Measurements from ENCODE around the gene TOM1L1. TPM values are rescaled to one million over a fixed set of nuclear protein-coding genes. Genes with fewer than 3 reads are reported as not detected.

TOM1L1 gene
- total RNA-seq, 1 donor from 2014 or later: 34.1 TPM

DNA sequence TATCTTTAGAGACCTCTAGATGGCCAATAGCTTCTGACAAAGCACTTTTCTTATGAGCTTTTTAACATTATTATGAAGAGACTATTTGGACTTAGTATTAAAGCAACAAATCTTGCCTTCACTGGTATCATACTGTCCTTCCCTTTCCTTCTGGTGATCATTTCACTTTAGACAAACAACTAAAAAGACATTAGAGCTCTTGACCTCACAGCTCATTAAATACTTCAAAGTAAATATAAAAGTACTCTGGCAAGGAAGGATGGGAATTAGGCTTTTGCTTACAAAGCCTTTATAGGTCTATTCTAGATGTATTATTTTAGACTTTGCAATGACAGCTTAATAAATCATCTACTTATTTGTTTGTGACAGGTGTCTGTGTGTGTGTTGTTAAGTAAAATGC lies 79.0 kb downstream of the TOM1L1 start:
- Histone ChIP-seq H3K27ac (no peak overlapping the region), H3K27me3 (ENCODE audit: low read depth) (no peaks in the 10 kb centered on the region), H3K4me3 (no peak overlapping the region), H3K36me3 (no peaks in the 10 kb centered on the region), H3K9me3 (peaks cover 6% of the 10 kb centered on the region), H3K4me1 (no peaks in the 10 kb centered on the region)
- ATAC-seq: no peak
- TF ChIP-seq, protein P1, sequence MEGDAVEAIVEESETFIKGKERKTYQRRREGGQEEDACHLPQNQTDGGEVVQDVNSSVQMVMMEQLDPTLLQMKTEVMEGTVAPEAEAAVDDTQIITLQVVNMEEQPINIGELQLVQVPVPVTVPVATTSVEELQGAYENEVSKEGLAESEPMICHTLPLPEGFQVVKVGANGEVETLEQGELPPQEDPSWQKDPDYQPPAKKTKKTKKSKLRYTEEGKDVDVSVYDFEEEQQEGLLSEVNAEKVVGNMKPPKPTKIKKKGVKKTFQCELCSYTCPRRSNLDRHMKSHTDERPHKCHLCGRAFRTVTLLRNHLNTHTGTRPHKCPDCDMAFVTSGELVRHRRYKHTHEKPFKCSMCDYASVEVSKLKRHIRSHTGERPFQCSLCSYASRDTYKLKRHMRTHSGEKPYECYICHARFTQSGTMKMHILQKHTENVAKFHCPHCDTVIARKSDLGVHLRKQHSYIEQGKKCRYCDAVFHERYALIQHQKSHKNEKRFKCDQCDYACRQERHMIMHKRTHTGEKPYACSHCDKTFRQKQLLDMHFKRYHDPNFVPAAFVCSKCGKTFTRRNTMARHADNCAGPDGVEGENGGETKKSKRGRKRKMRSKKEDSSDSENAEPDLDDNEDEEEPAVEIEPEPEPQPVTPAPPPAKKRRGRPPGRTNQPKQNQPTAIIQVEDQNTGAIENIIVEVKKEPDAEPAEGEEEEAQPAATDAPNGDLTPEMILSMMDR (IDR thresholded peaks at IDR 0.05): no peak
- DNase-seq: no peak
- intact Hi-C loops (cut with DNase I): no loop called here

DNA sequence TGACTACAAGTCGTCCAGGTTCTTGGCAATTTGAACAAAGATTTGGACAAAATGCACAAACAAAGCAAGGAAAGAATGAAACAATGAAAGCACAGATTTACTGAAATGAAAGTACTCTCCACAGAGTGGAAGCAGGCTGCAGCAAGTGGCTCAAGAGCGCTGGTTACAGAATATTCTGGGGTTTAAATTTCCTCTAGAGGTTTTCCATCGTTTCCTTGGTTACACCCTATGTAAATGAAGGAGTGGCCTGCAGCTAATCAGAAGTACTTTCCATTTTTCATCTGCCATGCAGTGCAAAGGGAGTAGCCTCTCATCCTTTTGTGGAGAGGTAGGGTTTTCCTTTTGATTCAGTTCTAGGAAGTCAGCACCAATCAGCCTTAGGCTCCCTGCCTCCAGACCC lies 79.7 kb downstream of the TOM1L1 start:
- DNase-seq: no peak
- peaks cover 6% of the 10 kb centered on the region for H3K9me3 ChIP-seq
- intact Hi-C loops (cut with DNase I): no loop called here
- TF ChIP-seq, protein P1 (IDR thresholded peaks at IDR 0.05): no peak
- no peak overlapping the region for H3K27ac ChIP-seq
- no peaks in the 10 kb centered on the region for H3K4me1 ChIP-seq
- no peaks in the 10 kb centered on the region for H3K36me3 ChIP-seq
- ATAC-seq: no peak
- H3K27me3 ChIP-seq (ENCODE audit: low read depth): no peaks in the 10 kb centered on the region
- H3K4me3 ChIP-seq: no peak overlapping the region

DNA sequence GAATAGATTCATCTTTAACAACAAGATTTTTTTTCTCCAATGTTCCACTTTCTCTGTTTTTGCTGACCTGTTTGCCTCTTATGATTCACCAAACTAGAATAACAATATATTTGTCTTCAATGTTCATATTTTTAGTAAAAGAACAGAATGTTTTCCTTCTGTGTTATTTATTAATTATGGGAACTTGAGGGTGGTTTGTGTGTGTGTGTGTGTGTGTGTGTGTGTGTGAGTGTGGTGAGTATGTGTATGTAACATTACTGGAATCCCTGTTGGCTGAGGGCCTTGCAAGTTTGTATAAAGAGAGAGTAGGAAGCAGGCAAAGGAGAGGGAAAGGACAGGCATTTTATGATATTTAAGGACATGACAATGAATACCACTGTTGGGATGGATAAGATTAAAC lies 81.7 kb downstream of the TOM1L1 start:
- Histone ChIP-seq H3K27me3 (ENCODE audit: low read depth) (no peaks in the 10 kb centered on the region), H3K4me3 (no peak overlapping the region), H3K27ac (no peak overlapping the region), H3K9me3 (peaks cover 6% of the 10 kb centered on the region), H3K4me1 (no peaks in the 10 kb centered on the region), H3K36me3 (no peaks in the 10 kb centered on the region)
- intact Hi-C loops (cut with DNase I): no loop called here
- TF ChIP-seq, protein P1 (IDR thresholded peaks at IDR 0.05): no peak
- no peak for DNase-seq
- no peak for ATAC-seq

DNA sequence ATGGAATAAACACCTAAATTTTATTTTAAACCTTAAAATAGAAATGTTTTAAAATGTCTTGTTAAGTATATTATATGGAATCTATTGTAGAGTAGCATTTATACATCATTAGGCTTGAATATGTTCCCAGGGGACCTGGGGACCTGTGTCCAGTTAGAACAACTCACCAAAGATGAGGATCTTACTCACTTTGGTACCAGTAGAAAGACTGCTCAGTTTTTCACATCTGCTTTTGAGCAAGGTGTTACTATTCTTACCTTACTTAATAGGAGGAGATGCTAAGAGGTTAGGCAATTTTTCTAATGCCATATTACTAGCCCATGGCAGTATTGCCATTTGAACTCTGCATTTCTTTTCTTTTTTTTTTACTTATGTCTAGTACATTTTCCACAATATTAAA lies 82.6 kb downstream of the TOM1L1 start:
- peaks cover 6% of the 10 kb centered on the region for H3K9me3 ChIP-seq
- intact Hi-C loops (cut with DNase I): no loop called here
- no peaks in the 10 kb centered on the region for H3K27me3 ChIP-seq (ENCODE audit: low read depth)
- TF ChIP-seq, protein P1 (IDR thresholded peaks at IDR 0.05): no peak
- DNase-seq (no peak), ATAC-seq (no peak)
- H3K4me3 ChIP-seq: no peak overlapping the region
- H3K27ac ChIP-seq: no peak overlapping the region
- no peaks in the 10 kb centered on the region for H3K4me1 ChIP-seq
- H3K36me3 ChIP-seq: no peaks in the 10 kb centered on the region

DNA sequence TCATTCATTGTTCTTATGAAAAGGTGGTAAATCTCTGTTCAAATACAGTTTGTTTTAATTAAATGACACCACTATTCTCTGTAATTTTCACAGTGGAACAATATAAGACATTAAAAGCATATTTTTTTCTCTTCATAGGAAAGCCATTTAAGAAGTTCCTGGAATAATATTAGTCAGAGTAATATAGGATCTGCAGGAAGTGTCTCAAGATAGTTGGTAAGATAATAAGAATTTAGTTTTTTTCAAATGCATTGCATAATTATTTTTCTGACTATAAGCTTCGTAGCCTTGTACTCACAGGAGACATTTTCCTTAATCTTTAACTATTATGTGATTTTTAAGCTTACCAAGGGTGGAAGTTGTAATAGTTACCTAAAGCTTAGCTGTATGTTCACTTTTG lies 84.8 kb downstream of the TOM1L1 start:
- TF ChIP-seq, protein P1 (IDR thresholded peaks at IDR 0.05): no peak
- Histone ChIP-seq H3K27ac (no peak overlapping the region), H3K4me3 (no peak overlapping the region), H3K9me3 (peaks cover 3% of the 10 kb centered on the region), H3K36me3 (no peaks in the 10 kb centered on the region), H3K27me3 (ENCODE audit: low read depth) (no peaks in the 10 kb centered on the region), H3K4me1 (no peaks in the 10 kb centered on the region)
- ATAC-seq (no peak), DNase-seq (no peak)
- intact Hi-C loops (cut with DNase I): no loop called here

DNA sequence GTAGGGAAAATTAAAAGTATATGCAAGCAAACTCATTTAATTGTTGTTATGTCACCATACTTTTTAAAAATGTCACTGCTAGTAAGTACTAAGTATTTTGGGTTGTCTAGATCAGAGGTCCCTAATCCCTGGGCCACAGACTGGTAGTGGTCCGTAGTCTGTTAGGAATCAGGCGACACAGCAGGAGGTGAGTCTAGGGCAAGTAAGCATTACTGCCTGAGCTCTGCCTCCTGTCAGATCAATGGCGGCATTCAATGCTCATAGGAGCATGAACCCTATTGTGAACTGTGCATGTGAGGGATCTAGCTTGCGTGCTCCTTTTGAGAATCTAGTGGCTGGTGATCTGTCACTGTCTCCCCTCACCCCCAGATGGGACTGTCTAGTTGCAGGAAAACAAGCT lies 89.5 kb downstream of the TOM1L1 start:
- no peaks in the 10 kb centered on the region for H3K36me3 ChIP-seq
- intact Hi-C loops (cut with DNase I): no loop called here
- DNase-seq (no peak), ATAC-seq (no peak)
- H3K9me3 ChIP-seq: no peaks in the 10 kb centered on the region
- H3K27ac ChIP-seq: no peak overlapping the region
- TF ChIP-seq, protein P1 (IDR thresholded peaks at IDR 0.05): no peak
- H3K4me1 ChIP-seq: no peaks in the 10 kb centered on the region
- H3K4me3 ChIP-seq: no peak overlapping the region
- H3K27me3 ChIP-seq (ENCODE audit: low read depth): no peaks in the 10 kb centered on the region
